ENCODE results near the gene PACRG. TPM values are rescaled to one million over a fixed set of nuclear protein-coding genes. Genes with fewer than 3 reads are reported as not detected.

Gene PACRG
- total and polyA plus RNA-seq, 2 donors (not counting 3 experiments of a cell fraction or from before 2014, with no cell fraction given): 0.08 TPM; not detected in 1

GRCh38 chr6:163263998-163264661 is 536.4 kb downstream of the PACRG start:
- no peaks in the 10 kb centered on the region for H3K9me3 ChIP-seq (replicated peaks; ENCODE audit: control insufficient read depth, insufficient read depth, low read length)
- H3K4me3 ChIP-seq (replicated peaks in 1 of 3; ENCODE audit: insufficient read depth in 1 of 3, low read depth in 1 of 3, low read length in 3 of 3): no peak overlapping the region
- H4K20me1 ChIP-seq (replicated peaks; ENCODE audit: control insufficient read depth, extremely low read depth, insufficient read depth, low read length): no peaks in the 10 kb centered on the region
- no peak for TF ChIP-seq CTCF (IDR thresholded peaks at IDR 0.05; ENCODE audit: extremely low read depth in 1 of 2, insufficient read depth in 1 of 2, low read depth in 1 of 2, low read length in 2 of 2)
- TF ChIP-seq POLR2A (IDR thresholded peaks at IDR 0.05; ENCODE audit: low read depth, low read length): no peak
- no peak for TF ChIP-seq MAX (IDR thresholded peaks at IDR 0.05; ENCODE audit: insufficient read depth, insufficient read length)
- no peak for TF ChIP-seq GATA2 (IDR thresholded peaks at IDR 0.05; ENCODE audit: insufficient read depth, insufficient read length, low read depth, low read length)
- no peak for TF ChIP-seq POLR2AphosphoS5 (IDR thresholded peaks at IDR 0.05; ENCODE audit: insufficient read depth, low read depth, low read length)
- TF ChIP-seq FOS (IDR thresholded peaks at IDR 0.05; ENCODE audit: borderline replicate concordance, insufficient read depth, low read length): no peak
- no peak for TF ChIP-seq JUN (IDR thresholded peaks at IDR 0.05; ENCODE audit: borderline replicate concordance, insufficient read depth, insufficient read length, low read depth)
- TF ChIP-seq EZH2 (IDR thresholded peaks at IDR 0.05; ENCODE audit: borderline replicate concordance, low read depth, low read length, severe bottlenecking): no peak
- TF ChIP-seq MYC (IDR thresholded peaks at IDR 0.05; ENCODE audit: low read depth, low read length): no peak
- dilution Hi-C loops (cut with MboI; ENCODE audit: extremely low pct_ligation_motif_present, low sequenced_read_pairs) (no loop called here), intact Hi-C loops (cut with micrococcal nuclease) (no loop called here)
- no TSS peak for BruUV-seq (replicated peaks)
- no peaks in the 10 kb centered on the region for H3K79me2 ChIP-seq (ENCODE audit: control insufficient read depth, insufficient read depth, low read length)
- H3K9ac ChIP-seq (replicated peaks; ENCODE audit: extremely low read depth, insufficient read depth, low read length): no peak overlapping the region
- no peak overlapping the region for H2AFZ ChIP-seq (ENCODE audit: low read depth, low read length)
- DNase-seq (ENCODE audit: low read depth, low spot score) (no peak), FAIRE-seq (no peak)
- CTCF ChIA-PET: interaction anchor here (1.8 kb wide), 1 partner anchor 9 kb away, joined by 4 read pairs; no protein-coding TSS in a partner anchor
- H3K9me1 ChIP-seq (replicated peaks; ENCODE audit: control insufficient read depth, extremely low read depth, insufficient read depth, low read length): no peaks in the 10 kb centered on the region
- H3K36me3 ChIP-seq (ENCODE audit: control insufficient read depth in 2 of 2, extremely low read depth in 1 of 2, insufficient read depth in 2 of 2, low read length in 2 of 2): no peaks in the 10 kb centered on the region
- H3K27ac ChIP-seq (ENCODE audit: insufficient read depth, low read depth, low read length): no peak overlapping the region
- POLR2A ChIA-PET: no interaction called here
- H3K27me3 ChIP-seq (ENCODE audit: control insufficient read depth in 2 of 2, insufficient read depth in 2 of 2, low read length in 2 of 2): no peaks in the 10 kb centered on the region
- H3K4me2 ChIP-seq (ENCODE audit: insufficient read depth, low read length): no peak overlapping the region
- H3K4me1 ChIP-seq (ENCODE audit: control insufficient read depth, extremely low read depth, insufficient read depth, low read length): peaks cover 9% of the 10 kb centered on the region
